GM19463 (cell line): Measurements from ENCODE around the gene NKX1-1.
"Not testable (repeated sequence)": the region's sequence is repeated elsewhere in the genome, so short reads cannot be mapped to it uniquely, and the experiment has no call there.

Experiments used
- ATAC-seq: cut with Tn5 transposase; IDR thresholded peaks from one replicate; pipeline ENCODE4 v1.9.1; 2021; ENCODE audit warnings: mild to moderate bottlenecking, moderate library complexity; ENCODE audit not compliant: unreplicated experiment

Gene NKX1-1

GRCh38 chr4:1393866-1394265 is 12.4 kb downstream of the NKX1-1 start:
- ATAC-seq, result no peak

GRCh38 chr4:1393363-1393762 is 12.9 kb downstream of the NKX1-1 start:
- not testable (repeated sequence) for ATAC-seq

- ATAC-seq, result no peak
Observed at GRCh38 chr4:1385373-1386340, 20.6 kb downstream of the NKX1-1 start.

GRCh38 chr4:1384675-1385372 is 21.4 kb downstream of the NKX1-1 start:
- ATAC-seq, result no peak

GRCh38 chr4:1383728-1384591 is 22.3 kb downstream of the NKX1-1 start:
- ATAC-seq, result no peak

GRCh38 chr4:1382776-1383727 is 23.2 kb downstream of the NKX1-1 start:
- ATAC-seq, result no peak

GRCh38 chr4:1381944-1382541 is 24.2 kb downstream of the NKX1-1 start:
- no peak for ATAC-seq

- no peak for ATAC-seq
Observed at GRCh38 chr4:1381181-1381621, 25.0 kb downstream of the NKX1-1 start.

GRCh38 chr4:1380368-1381151 is 25.7 kb downstream of the NKX1-1 start:
- no peak for ATAC-seq

GRCh38 chr4:1379801-1380331 is 26.4 kb downstream of the NKX1-1 start:
- ATAC-seq, result no peak

GRCh38 chr4:1379351-1379781 is 26.9 kb downstream of the NKX1-1 start:
- no peak for ATAC-seq

- ATAC-seq, result no peak
Observed at GRCh38 chr4:1378559-1379231, 27.5 kb downstream of the NKX1-1 start.

GRCh38 chr4:1377606-1378261 is 28.5 kb downstream of the NKX1-1 start:
- ATAC-seq, result no peak

- no peak for ATAC-seq
Observed at GRCh38 chr4:1376841-1377605, 29.2 kb downstream of the NKX1-1 start.

GRCh38 chr4:1376391-1376840 is 29.8 kb downstream of the NKX1-1 start:
- ATAC-seq, result no peak

- no peak for ATAC-seq
Observed at GRCh38 chr4:1375761-1376322, 30.4 kb downstream of the NKX1-1 start.
